Endothelial cell of umbilical vein (primary cell): ENCODE results near the gene AGO1.

ENCODE experiments used
- EZH2 ChIP-seq: IDR thresholded peaks from 2 replicates; pipeline ENCODE4 v1.6.1; 2012; ENCODE audit warnings: borderline replicate concordance, low read depth, mild to moderate bottlenecking, moderate library complexity, low read length, inconsistent platforms; ENCODE audit not compliant: severe bottlenecking
- TF ChIP-seq, protein P1 (sequence below), 2 donors: IDR thresholded peaks; 1 replicate in 1 of 2; 2 replicates in 1 of 2; pipeline ENCODE4 v1.5.1; 2011; ENCODE audit warnings: low read length in 2 of 2, mild to moderate bottlenecking in 2 of 2, moderate library complexity in 2 of 2, control low read depth in 1 of 2, inconsistent platforms in 1 of 2, low read depth in 1 of 2; ENCODE audit not compliant: insufficient read depth in 1 of 2; ENCODE audit errors: extremely low read depth in 1 of 2
- TF ChIP-seq, protein P2 (sequence below): IDR thresholded peaks from 2 replicates; pipeline ENCODE4 v1.6.1; 2011; ENCODE audit not compliant: insufficient read depth, insufficient read length

- TF ChIP-seq, protein P1, sequence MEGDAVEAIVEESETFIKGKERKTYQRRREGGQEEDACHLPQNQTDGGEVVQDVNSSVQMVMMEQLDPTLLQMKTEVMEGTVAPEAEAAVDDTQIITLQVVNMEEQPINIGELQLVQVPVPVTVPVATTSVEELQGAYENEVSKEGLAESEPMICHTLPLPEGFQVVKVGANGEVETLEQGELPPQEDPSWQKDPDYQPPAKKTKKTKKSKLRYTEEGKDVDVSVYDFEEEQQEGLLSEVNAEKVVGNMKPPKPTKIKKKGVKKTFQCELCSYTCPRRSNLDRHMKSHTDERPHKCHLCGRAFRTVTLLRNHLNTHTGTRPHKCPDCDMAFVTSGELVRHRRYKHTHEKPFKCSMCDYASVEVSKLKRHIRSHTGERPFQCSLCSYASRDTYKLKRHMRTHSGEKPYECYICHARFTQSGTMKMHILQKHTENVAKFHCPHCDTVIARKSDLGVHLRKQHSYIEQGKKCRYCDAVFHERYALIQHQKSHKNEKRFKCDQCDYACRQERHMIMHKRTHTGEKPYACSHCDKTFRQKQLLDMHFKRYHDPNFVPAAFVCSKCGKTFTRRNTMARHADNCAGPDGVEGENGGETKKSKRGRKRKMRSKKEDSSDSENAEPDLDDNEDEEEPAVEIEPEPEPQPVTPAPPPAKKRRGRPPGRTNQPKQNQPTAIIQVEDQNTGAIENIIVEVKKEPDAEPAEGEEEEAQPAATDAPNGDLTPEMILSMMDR (IDR thresholded peaks at IDR 0.05; ENCODE audit: extremely low read depth in 1 of 2, insufficient read depth in 1 of 2, low read depth in 1 of 2, low read length in 2 of 2): no peak
- TF ChIP-seq, protein P2, sequence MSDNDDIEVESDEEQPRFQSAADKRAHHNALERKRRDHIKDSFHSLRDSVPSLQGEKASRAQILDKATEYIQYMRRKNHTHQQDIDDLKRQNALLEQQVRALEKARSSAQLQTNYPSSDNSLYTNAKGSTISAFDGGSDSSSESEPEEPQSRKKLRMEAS: no peak
- no peak for TF ChIP-seq EZH2
Observed at GRCh38 chr1:35915693-35916092, 32.7 kb downstream of the AGO1 start.
